ENCODE data around the gene FARS2. TPM values are rescaled to one million over a fixed set of nuclear protein-coding genes. Genes with fewer than 3 reads are reported as not detected.

The FARS2 gene
- total and polyA plus RNA-seq, 7 donors: 8.1 to 21.0 (median 12.5) TPM

DNA sequence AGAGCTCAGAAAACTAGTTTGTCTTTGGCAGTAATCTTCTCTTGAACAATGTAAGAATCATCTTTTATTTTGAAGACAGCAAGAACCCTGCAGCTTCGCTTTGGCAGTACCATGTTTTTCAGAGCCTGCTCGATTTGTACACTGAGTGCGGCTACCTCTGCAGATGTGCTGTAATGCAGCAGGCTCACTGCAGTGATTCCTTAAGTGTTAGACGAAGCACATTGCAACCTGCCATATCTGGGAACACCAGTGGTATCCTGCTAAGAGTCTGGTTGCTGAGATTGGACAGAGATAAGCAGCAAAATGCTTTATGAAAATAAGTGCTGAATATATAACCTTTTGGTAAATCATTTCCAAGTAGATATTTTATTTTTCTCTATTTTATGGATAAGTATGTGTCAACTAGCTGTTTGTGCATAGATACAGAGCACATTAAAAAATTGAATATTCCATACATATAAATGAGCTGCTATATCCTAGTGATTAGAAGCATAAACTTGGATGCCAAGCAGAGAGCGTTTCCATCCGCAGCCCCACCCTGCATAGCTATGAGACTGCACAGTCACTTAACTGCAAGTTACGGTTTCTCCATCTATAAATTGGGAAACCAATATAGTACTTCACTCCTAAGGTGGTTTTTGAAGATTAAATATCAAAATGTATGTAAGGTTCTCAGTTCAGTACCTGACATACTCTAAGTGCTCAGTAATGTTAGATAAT, 328.3 kb downstream of the FARS2 start:
- no peaks in the 10 kb centered on the region for H3K4me1 ChIP-seq
- 94 to 96% methylated on average over 7 of the region's 7 CpGs for WGBS, 2 donors
- H3K27ac ChIP-seq: no peak overlapping the region
- no peaks in the 10 kb centered on the region for H3K36me3 ChIP-seq
- no peaks in the 10 kb centered on the region for H3K27me3 ChIP-seq
- intact Hi-C loops (cut with DNase I): no loop called here
- peaks cover 0 to 5% (median 1%) of the 10 kb centered on the region in 4 donors for H3K9me3 ChIP-seq
- DNase-seq: no peak
- no peak for TF ChIP-seq POLR2A (IDR thresholded peaks at IDR 0.05)
- no peak for TF ChIP-seq POLR2AphosphoS5 (IDR thresholded peaks at IDR 0.05)
- TF ChIP-seq, protein P1, sequence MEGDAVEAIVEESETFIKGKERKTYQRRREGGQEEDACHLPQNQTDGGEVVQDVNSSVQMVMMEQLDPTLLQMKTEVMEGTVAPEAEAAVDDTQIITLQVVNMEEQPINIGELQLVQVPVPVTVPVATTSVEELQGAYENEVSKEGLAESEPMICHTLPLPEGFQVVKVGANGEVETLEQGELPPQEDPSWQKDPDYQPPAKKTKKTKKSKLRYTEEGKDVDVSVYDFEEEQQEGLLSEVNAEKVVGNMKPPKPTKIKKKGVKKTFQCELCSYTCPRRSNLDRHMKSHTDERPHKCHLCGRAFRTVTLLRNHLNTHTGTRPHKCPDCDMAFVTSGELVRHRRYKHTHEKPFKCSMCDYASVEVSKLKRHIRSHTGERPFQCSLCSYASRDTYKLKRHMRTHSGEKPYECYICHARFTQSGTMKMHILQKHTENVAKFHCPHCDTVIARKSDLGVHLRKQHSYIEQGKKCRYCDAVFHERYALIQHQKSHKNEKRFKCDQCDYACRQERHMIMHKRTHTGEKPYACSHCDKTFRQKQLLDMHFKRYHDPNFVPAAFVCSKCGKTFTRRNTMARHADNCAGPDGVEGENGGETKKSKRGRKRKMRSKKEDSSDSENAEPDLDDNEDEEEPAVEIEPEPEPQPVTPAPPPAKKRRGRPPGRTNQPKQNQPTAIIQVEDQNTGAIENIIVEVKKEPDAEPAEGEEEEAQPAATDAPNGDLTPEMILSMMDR (IDR thresholded peaks at IDR 0.05): no peak
- TF ChIP-seq EP300 (IDR thresholded peaks at IDR 0.05): no peak
- H3K4me3 ChIP-seq: no peak overlapping the region

DNA sequence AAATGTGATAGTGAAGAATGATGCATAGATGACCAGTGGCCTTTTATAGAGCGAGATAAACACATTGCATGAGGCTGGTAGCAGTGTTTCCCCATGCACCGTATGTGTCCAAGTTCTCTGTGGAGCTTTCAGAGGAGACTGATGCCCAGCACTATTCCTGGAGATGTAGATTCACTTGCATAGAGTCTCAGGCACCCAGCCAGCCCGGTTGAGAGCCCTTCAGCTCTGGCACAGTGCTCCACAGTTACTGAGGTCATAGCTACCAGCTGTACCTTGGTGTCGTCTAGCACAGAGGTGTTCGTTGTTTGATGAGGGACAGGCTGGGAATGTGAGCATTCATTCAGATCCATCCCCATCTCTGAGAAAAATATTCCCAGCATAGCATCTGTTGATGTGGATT, 328.9 kb downstream of the FARS2 start:
- Histone ChIP-seq H3K4me3 (no peak overlapping the region), H3K9me3 (peaks cover 0 to 5% (median 1%) of the 10 kb centered on the region in 4 donors), H3K27ac (no peak overlapping the region), H3K4me1 (no peaks in the 10 kb centered on the region), H3K27me3 (no peaks in the 10 kb centered on the region), H3K36me3 (no peaks in the 10 kb centered on the region)
- intact Hi-C loops (cut with DNase I): no loop called here
- TF ChIP-seq, protein P1 (IDR thresholded peaks at IDR 0.05): no peak
- TF ChIP-seq EP300 (IDR thresholded peaks at IDR 0.05) (no peak), POLR2AphosphoS5 (IDR thresholded peaks at IDR 0.05) (no peak), POLR2A (IDR thresholded peaks at IDR 0.05) (no peak)
- 82 to 94% methylated on average over 5 of the region's 5 CpGs for WGBS, 2 donors
- DNase-seq: no peak

DNA sequence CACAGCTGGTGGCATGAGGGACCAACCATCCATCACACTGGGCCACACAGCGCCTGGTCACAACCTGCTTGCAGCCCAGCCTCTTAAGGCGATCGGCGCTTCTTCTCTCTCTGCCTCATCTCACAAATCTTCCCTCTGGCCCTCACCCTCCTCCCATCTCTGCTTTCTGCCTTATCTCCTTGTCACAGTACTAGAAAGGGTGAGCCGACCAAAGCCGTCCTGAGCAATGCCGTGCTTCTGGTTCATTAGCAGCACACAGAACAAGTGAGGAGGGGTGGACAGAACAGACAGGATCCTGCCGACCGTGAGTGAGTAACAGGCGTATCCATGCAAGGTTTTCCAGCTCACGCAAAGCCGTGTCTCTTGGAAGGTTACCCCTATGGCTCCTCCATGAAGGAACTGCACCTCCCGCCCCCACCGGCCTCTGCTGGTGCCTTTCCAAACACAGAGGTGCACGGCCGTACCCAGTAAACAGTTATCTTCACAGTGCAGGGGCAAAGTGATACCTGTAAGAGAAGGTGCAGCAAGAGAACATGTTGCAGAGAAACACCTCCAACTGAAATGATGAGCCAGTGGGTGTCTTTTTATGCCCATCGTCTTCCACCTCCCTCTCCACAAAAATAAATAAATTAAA, 331.7 kb downstream of the FARS2 start:
- Histone ChIP-seq H3K9me3 (no peaks in the 10 kb centered on the region), H3K27ac (no peak overlapping the region), H3K27me3 (no peaks in the 10 kb centered on the region), H3K4me3 (no peak overlapping the region), H3K36me3 (no peaks in the 10 kb centered on the region), H3K4me1 (no peaks in the 10 kb centered on the region)
- TF ChIP-seq POLR2AphosphoS5 (IDR thresholded peaks at IDR 0.05): no peak
- TF ChIP-seq, protein P1 (IDR thresholded peaks at IDR 0.05): no peak
- no peak for TF ChIP-seq EP300 (IDR thresholded peaks at IDR 0.05)
- DNase-seq: no peak
- intact Hi-C loops (cut with DNase I): no loop called here
- WGBS, 2 donors: 93 to 95% methylated on average over 17 of the region's 17 CpGs

DNA sequence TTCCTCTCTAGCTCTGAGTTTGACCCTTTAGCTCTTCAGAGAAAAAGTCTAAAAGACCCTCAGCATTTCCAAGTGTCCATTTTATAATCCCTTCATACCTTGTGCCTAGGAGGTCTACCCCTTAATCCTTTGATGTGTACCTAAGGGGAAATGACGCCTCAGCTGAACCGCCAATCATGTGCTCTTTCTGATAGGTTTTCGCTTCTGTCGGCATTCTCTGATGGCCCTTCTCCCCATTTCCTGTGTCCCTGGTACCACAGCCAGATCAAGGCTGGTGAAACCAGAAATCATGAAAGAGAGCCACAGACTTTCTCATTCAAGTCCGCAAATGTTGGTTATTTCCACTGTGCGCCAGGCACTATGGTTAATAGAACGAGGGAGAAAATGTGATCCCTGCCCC, 333.9 kb downstream of the FARS2 start:
- no peak overlapping the region for H3K27ac ChIP-seq
- no peak overlapping the region for H3K4me3 ChIP-seq
- intact Hi-C loops (cut with DNase I): no loop called here
- H3K4me1 ChIP-seq: no peaks in the 10 kb centered on the region
- no peaks in the 10 kb centered on the region for H3K36me3 ChIP-seq
- no peak for DNase-seq
- no peaks in the 10 kb centered on the region for H3K9me3 ChIP-seq
- H3K27me3 ChIP-seq: no peaks in the 10 kb centered on the region
- 95 to 98% methylated on average over 7 of the region's 7 CpGs for WGBS, 2 donors
- no peak for TF ChIP-seq POLR2A (IDR thresholded peaks at IDR 0.05)
- no peak for TF ChIP-seq POLR2AphosphoS5 (IDR thresholded peaks at IDR 0.05)
- TF ChIP-seq, protein P1 (IDR thresholded peaks at IDR 0.05): no peak
- no peak for TF ChIP-seq EP300 (IDR thresholded peaks at IDR 0.05)
